Heart left ventricle (tissue), 16 donors: ENCODE data around the gene KPNA6. TPM values are rescaled to one million over a fixed set of nuclear protein-coding genes. Genes with fewer than 3 reads are reported as not detected.
A peak's percentile ranks its signal among the peaks of the same experiment; 100 is the strongest.

ENCODE experiments used
- ATAC-seq, 4 donors: fragments of 200-7000 bp; cut with Tn5 transposase; one replicate each; pipeline ENCODE4 v1.9.1; 2020 to 2022; ENCODE audit warnings: moderate library complexity in 4 of 4, mild to moderate bottlenecking in 3 of 4, moderate number of reproducible peaks in 1 of 4
- DNase-seq, 5 donors: peaks; one replicate each; pipeline ENCODE4 v3.0.0-alpha.2; 2020
- H3K27ac ChIP-seq, 12 donors: fragments of 200-600 bp; sonication (generic) in 4 of 12; one replicate each; pipeline versions ENCODE4 v1.5.0 to v1.8.0; 2016 to 2022; ENCODE audit warnings: mild to moderate bottlenecking in 2 of 12
- H3K27me3 ChIP-seq, 9 donors: fragments of 200-600 bp; sonication (generic) in 2 of 9; one replicate each; pipeline versions ENCODE4 v1.5.1 to v1.8.0; 2016 to 2022; ENCODE audit warnings: mild to moderate bottlenecking in 3 of 9
- H3K36me3 ChIP-seq, 9 donors: fragments of 200-600 bp; sonication (generic) in 2 of 9; one replicate each; pipeline versions ENCODE4 v1.5.0 to v1.8.0; 2018 to 2022; ENCODE audit warnings: mild to moderate bottlenecking in 2 of 9
- H3K4me1 ChIP-seq, 12 donors: fragments of 200-600 bp; sonication (generic) in 4 of 12; one replicate each; pipeline versions ENCODE4 v1.5.0 to v1.8.0; 2016 to 2022; ENCODE audit warnings: mild to moderate bottlenecking in 3 of 12
- H3K4me3 ChIP-seq, 12 donors: fragments of 200-600 bp; sonication (generic) in 4 of 12; one replicate each; pipeline versions ENCODE4 v1.5.0 to v1.8.0; 2017 to 2022; ENCODE audit warnings: mild to moderate bottlenecking in 9 of 12, moderate library complexity in 4 of 12
- H3K9me3 ChIP-seq, 12 donors: fragments of 200-600 bp; sonication (generic) in 4 of 12; one replicate each; pipeline versions ENCODE4 v1.5.0 to v1.8.0; 2016 to 2022; ENCODE audit warnings: mild to moderate bottlenecking in 1 of 12
- CTCF ChIP-seq, 12 donors: fragments of 200-600 bp; sonication (generic) in 4 of 12; IDR thresholded peaks; one replicate each; pipeline versions ENCODE4 v1.5.0 to v1.8.0; 2018 to 2022; ENCODE audit warnings: antibody characterized with exemption in 12 of 12, mild to moderate bottlenecking in 5 of 12
- POLR2A ChIP-seq, 2 donors: fragments of 450-650 bp; IDR thresholded peaks; one replicate each; pipeline ENCODE4 v1.6.1; 2017; ENCODE audit warnings: antibody characterized with exemption in 2 of 2, mild to moderate bottlenecking in 2 of 2, moderate library complexity in 2 of 2
- WGBS, 4 donors: extraction: QIAGEN DNeasy Blood & Tissue Kit in 2 of 4; methylation state at CpG; one replicate each; pipeline versions ENCODE4 v1.1.5 to v1.1.7; 2013 to 2018; 5-methylcytosine and 5-hydroxymethylcytosine counted together
- intact Hi-C, 10 donors: fragments of 100-400 bp; cut with DNase I; formaldehyde crosslinking; loops; one replicate each; pipeline versions ENCODE4 v1.11.1 to v1.14.2; 2022
- polyA plus RNA-seq, 2 donors: library from polyadenylated mRNA; stranded (reverse); fragments of 200-250 nt; gene quantifications; one replicate each; pipeline ENCODE4 v1.2.3, GENCODE V29; 2013
- total RNA-seq, 9 donors: library from RNA; depleted of rRNA in 2 of 9; stranded (reverse); fragments of >200 nt in 2 of 9; fragmentation: NEBNext Ultra II Directional in 3 of 9; extraction: Animal tissue kit (Norgen Biotek cat#: 25700) in 3 of 9; gene quantifications; one replicate each; pipeline versions ENCODE4 v1.1.0 to v1.2.4, GENCODE V29; 2016 to 2023
- donor health status: ischemic (EF 13 %, LVEDD 7.1; RV severe dilation, severe dysfunction).
- donor health status: healthy with polysubstance abuse.
- donor health status: DM: no; HTN: yes; CAD: no.
- donor health status: DM: no; HTN: no; CAD: no.
- donor health status: ischemic (EF 25% LVEDD 6.9; RV normal size, moderate dysfunction).
- donor health status: ischemic (EF 25% LVEDD 5.7; RV mildly dilated, moderate dysfunction).
- donor health status: healthy.
- donor health status: DM: yes; HTN: yes; CAD: no.
- donor health status: ischemic (EF 35%, LVEDD 5.7; RV mildly dilated, moderate dysfunction).
- donor health status: nonischemic (EF 11% LVEDD 7.7; RV severe dilation, severe dysfunction).
- donor health status: DM: yes; HTN: yes; CAD: no.
- donor health status: PGD.
- donor health status: ischemic (EF 29% LVEDD 5.4; RV normal size, mild dysfunction).
- donor health status: nonischemic (EF 23%, LVEDD 6.1; RV moderate dilation, normal function).

KPNA6 gene
- total and polyA plus RNA-seq, 11 donors = 10.2 to 99.2 (median 75.2) TPM

GRCh38 chr1:32071758-32072621, 35.9 kb upstream of the KPNA6 start:
- H3K9me3 ChIP-seq = no peaks in the 10 kb centered on the region
- ATAC-seq = no peak
- no peaks in the 10 kb centered on the region for H3K27me3 ChIP-seq
- H3K36me3 ChIP-seq = peaks cover 0 to 21% (median 14%) of the 10 kb centered on the region in 9 donors
- H3K4me1 ChIP-seq = peaks cover 0 to 57% (median 19%) of the 10 kb centered on the region in 12 donors
- intact Hi-C loops = loop anchor here in 1 of 10 donors (2.0 kb wide), 1 partner anchor 37 kb away; the partner anchor contains the start of gene KPNA6
- peak overlapping the region; percentile 48 to 86 (median 79) for H3K4me3 ChIP-seq
- TF ChIP-seq CTCF (IDR thresholded peaks at IDR 0.05) = no peak
- TF ChIP-seq POLR2A (IDR thresholded peaks at IDR 0.05) = no peak
- no peak for DNase-seq
- 13 to 17% (median 15%) methylated on average over 14 of the region's 14 CpGs for WGBS, 4 donors
- peak overlapping the region; percentile 79 to 98 (median 94) for H3K27ac ChIP-seq

- 0 to 1% (median 0%) methylated on average over 30 to 67 of the region's 67 CpGs for WGBS, 4 donors
- Histone ChIP-seq H3K36me3 (peaks cover 0 to 28% (median 22%) of the 10 kb centered on the region in 9 donors), H3K9me3 (no peaks in the 10 kb centered on the region), H3K27me3 (no peaks in the 10 kb centered on the region), H3K4me3 (peak within 1 kb of the TSS; percentile 48 to 86 (median 79)), H3K4me1 (peaks cover 0 to 52% (median 16%) of the 10 kb centered on the region in 12 donors), H3K27ac (peak within 1 kb of the TSS; percentile 79 to 98 (median 94))
- DNase-seq (peak; percentile 96 to 98 (median 97)), ATAC-seq (peak; percentile 88 to 96 (median 96))
- peak in 2 of 12 donors; percentile 4 to 24 for TF ChIP-seq CTCF (IDR thresholded peaks at IDR 0.05)
- peak in 1 of 2 donors; percentile 51 for TF ChIP-seq POLR2A (IDR thresholded peaks at IDR 0.05)
- intact Hi-C loops = loop anchor here in 2 of 10 donors (1.0 to 2.0 kb wide), 2 partner anchors 35 to 36 kb away; partner anchors contain the start of gene KPNA6 (in 1 of the 2)
Measured at GRCh38 chr1:32072622-32073298, 35.1 kb upstream of the KPNA6 start, which contains the start of gene TMEM39B. Gene TMEM39B (plus strand): TSS chr1:32072939. CDS start chr1:32073048, 109 bp downstream.

GRCh38 chr1:32073299-32074229, 34.3 kb upstream of the KPNA6 start:
- TF ChIP-seq POLR2A (IDR thresholded peaks at IDR 0.05) (no peak), CTCF (IDR thresholded peaks at IDR 0.05) (peak in 6 of 12 donors; percentile 12 to 37 (median 23))
- Histone ChIP-seq H3K4me3 (peak overlapping the region; percentile 48 to 86 (median 79)), H3K4me1 (peaks cover 0 to 49% (median 16%) of the 10 kb centered on the region in 12 donors), H3K36me3 (peaks cover 0 to 36% (median 30%) of the 10 kb centered on the region in 9 donors), H3K9me3 (no peaks in the 10 kb centered on the region), H3K27ac (peak overlapping the region; percentile 79 to 98 (median 94)), H3K27me3 (no peaks in the 10 kb centered on the region)
- ATAC-seq (peak in 2 of 4 donors; percentile 45 to 51), DNase-seq (no peak)
- intact Hi-C loops = loop anchor here in 2 of 10 donors (1.0 to 2.0 kb wide), 2 partner anchors 34 to 35 kb away; partner anchors contain the start of gene KPNA6 (in 1 of the 2)
- WGBS, 4 donors = 30 to 35% (median 32%) methylated on average over 25 to 28 of the region's 28 CpGs
